HG03135 (cell line): ENCODE data around the gene ITPRIP.

Experiments
- ATAC-seq: cut with Tn5 transposase; IDR thresholded peaks from one replicate; pipeline ENCODE4 v1.9.1; 2021; ENCODE audit warnings: mild to moderate bottlenecking, moderate library complexity; ENCODE audit not compliant: unreplicated experiment

ITPRIP gene

GRCh38 chr10:104337985-104338735 lies at the start of gene ITPRIP:
Gene ITPRIP (minus strand): TSS chr10:104338465. CDS start chr10:104316051, 22,414 bp downstream.
- peak; percentile 73 for ATAC-seq

DNA sequence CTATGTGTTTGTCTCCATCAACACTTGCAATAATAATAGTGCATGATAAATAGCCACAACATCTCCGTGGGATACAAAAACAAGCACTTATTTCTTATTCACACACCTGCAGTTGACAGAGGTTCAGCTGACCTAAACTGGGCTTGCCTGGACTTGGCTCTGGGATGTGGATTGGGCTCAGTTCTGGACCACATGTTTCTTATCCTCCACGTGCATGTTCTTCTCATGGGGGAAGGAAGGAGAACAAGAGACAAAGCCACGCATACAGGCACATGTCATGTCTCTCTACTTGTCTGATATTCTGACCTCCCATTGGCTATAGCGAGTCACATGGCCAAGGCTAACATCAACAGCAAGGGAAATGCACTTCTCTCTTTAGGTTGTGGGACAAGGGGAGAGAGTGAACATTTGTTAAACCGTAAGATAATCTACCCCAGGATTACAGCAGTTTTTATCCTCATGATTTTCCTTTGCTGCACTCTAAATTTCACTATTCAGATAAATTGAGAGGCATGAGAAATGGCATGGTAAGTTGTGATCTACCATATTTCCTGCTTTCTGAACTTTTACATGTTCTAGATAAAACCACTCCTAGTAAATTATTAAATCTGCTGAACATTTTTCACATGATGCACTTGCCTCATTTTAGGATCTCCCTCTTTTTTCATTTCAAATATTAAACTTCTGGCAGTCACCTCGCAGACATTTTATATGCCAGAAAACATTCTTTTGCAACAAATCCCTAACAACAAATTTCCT lies 49.0 kb upstream of the ITPRIP start:
- no peak for ATAC-seq

- no peak for ATAC-seq
These were observed 42.1 kb upstream of the ITPRIP start for GRCh38 chr10:104380336-104380735.

- ATAC-seq = no peak
These were observed 38.6 kb upstream of the ITPRIP start for GRCh38 chr10:104376784-104377300.

DNA sequence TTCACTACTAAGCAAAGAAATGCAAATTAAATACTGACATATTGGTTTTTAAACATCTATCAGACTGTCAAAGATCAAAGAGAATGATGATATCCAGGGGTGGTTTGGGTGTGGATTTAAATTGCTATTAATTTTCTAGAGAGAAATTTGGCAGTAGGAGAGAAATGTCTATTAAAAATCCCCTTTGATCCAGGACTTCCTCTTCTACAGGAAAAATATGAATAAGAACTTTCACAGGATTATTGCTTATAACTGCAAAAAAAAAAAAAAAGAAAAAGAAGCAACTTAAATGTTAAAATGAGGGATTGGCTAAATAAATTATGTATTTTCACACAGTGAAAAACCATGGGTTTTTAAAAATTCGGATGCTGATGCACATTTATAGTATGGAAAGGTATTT lies 36.3 kb upstream of the ITPRIP start:
- no peak for ATAC-seq

- no peak for ATAC-seq
These were observed 33.5 kb upstream of the ITPRIP start for GRCh38 chr10:104371753-104372152.

- ATAC-seq = no peak
These were observed 30.1 kb upstream of the ITPRIP start for GRCh38 chr10:104368381-104368780.

GRCh38 chr10:104367904-104368303 lies 29.6 kb upstream of the ITPRIP start:
- ATAC-seq = no peak

DNA sequence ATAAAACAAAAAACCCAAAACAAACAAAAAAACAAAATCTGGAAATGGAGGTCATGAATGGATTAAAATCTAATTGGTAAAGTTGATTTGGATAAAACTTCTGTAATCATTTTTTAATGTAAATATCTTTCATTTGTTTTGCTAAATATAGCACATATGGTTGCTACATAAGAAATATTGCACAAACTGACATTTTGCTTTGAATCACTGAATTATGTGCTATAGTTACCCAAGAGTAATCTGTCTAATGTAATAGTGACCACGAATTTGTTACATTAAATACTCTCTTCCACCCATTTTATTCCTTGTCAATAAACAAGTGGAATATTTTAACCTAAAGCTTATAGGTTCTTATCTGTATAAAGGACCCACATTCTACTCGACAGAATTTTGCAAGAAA lies 21.5 kb upstream of the ITPRIP start:
- no peak for ATAC-seq

DNA sequence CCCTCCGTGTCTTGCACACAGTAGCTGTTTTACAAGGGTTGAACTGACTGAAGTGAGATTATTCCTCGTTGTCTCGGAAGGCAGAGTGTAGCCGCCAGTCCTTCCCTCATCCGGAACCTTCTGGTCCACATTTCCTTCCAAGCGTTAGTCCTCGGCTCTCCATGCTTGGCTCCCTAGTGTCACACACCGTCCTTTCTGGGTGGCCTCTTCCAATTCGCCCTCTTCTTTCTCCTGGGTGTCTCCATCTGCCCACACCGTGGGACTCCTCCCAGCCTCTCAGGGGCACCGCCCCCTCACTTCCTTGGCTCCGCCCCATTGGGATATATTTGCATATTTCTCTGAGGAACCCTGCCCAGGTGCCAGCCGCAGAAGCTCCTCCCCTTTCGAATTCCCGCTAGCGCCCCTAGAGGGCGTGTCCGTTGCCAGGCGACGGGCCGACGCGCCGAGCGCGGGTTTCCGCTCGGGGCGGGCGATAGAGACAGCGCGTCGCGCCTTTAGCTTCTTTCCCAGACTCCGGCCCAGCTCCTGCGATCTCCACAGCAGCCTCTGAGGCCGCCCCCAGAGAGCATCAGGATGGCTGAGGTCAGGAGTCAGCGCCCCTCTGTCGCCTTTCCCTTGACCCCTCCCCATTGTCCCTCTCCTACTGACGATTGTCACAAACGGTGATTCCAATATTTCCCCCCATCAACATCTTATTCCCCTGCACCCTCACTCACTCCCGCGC lies 15.2 kb upstream of the ITPRIP start, which contains the start of gene CFAP58:
Gene CFAP58, plus strand, starts transcription at position 509 of the 724 bp plus-strand sequence. Its CDS starts 65 bp downstream, at position 574.
- ATAC-seq = peak; percentile 45

GRCh38 chr10:104351919-104352318 lies 13.7 kb upstream of the ITPRIP start:
- no peak for ATAC-seq

DNA sequence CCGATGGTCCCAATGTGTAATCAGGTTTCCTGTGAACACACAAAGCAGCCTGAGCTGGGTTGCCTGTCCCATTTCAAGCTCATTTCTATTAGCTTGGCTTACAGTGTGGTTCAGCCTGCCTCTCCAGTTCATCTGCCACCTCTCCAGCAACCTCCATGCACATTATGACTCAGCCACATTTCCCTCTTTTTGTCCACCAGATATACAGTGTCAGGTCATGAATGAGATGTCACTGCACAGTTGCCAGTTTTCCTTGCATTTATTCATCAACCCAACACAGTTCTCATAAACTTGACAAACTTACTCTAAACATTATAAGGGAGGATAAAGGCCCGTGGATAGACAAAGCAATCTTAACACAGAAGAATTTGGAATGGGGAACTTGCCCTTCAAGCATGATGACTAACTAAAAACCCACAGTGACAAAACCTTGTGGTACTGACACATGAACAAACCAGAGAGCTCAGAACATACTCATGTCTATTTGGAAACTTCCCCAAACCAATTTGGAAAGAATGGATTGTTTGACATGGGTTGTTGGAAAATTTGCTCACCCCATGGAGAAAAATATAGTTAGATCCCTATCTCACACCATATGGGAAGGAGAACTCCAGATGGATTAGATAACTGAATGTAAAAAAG lies 12.9 kb upstream of the ITPRIP start:
- no peak for ATAC-seq

GRCh38 chr10:104350127-104350635 lies 11.9 kb upstream of the ITPRIP start:
- ATAC-seq = peak; percentile 47

GRCh38 chr10:104349623-104350126 lies 11.4 kb upstream of the ITPRIP start:
- peak; percentile 65 for ATAC-seq

DNA sequence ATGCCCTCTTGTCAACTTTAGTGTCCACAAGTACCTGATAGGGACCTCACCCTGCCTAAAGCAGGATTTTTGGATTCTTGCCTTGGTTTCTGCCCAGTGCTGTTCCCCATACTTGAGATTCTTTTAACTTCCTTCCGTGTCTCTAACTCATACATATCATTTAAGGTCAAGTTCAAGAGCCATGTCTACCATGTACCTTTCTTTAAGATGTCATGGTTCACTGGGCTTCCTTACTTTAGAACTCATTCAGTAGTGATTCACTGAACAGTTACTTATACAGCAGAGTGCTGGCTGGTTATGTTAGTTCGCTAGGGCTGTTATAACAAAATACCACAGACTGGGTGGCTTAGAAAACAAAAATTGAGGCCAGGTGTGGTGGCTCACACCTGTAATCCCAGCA lies 10.3 kb upstream of the ITPRIP start:
- ATAC-seq = no peak

- no peak for ATAC-seq
These were observed 9.2 kb upstream of the ITPRIP start for GRCh38 chr10:104347295-104348045.

DNA sequence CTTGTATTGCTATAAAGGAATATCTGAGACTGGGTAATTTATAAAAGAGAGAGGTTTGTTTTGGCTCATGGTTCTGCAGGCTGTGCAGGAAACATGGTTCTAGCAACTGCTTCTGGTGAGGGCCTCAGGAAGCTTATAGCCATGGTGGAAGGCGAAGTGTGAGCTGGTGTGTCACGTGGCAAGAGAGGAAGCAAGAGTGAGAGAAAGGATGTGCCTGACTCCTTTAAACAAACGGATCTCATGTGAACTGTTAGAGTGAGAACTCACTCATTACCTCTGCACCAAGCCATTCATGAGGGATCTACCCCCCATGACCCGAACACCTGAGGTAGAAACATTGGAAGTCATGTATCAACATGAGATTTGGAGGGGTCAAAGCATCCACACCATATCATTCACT lies 7.7 kb upstream of the ITPRIP start:
- no peak for ATAC-seq

GRCh38 chr10:104345515-104345914 lies 7.2 kb upstream of the ITPRIP start:
- ATAC-seq = no peak

GRCh38 chr10:104344219-104344618 lies 6.0 kb upstream of the ITPRIP start:
- no peak for ATAC-seq
